NAMALWA (cell line): ENCODE measurements around the gene KHDC1.
"Not testable (repeated sequence)": the region's sequence is repeated elsewhere in the genome, so short reads cannot be mapped to it uniquely, and the experiment has no call there.

Source experiments
- DNase-seq: peaks from one replicate; pipeline ENCODE4 v3.0.0-alpha.2; 2015; ENCODE audit warnings: low spot score

Gene KHDC1

GRCh38 chr6:73262671-73263569, at the start of gene KHDC1:
TSS of gene KHDC1 (minus strand) at chr6:73263196. CDS start at chr6:73242517, 20,679 bp downstream.
- peak; percentile 77 for DNase-seq

DNA sequence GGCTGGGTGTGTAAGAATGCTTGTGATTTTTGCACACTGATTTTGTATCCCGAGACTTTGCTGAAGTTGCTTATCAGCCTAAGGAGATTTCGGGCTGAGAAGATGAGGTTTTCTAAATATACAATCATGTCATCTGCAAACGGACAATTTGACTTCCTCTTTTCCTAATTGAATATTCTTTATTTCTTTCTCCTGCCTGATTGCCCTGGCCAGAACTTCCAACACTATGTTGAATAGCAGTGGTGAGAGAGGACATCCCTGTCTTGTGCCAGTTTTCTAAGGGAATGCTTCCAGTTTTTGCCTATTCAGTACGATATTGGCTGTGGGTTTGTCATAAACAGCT, 47.5 kb upstream of the KHDC1 start:
- DNase-seq: not testable (repeated sequence)

GRCh38 chr6:73309785-73310502, 46.9 kb upstream of the KHDC1 start:
- peak; percentile 74 for DNase-seq

DNA sequence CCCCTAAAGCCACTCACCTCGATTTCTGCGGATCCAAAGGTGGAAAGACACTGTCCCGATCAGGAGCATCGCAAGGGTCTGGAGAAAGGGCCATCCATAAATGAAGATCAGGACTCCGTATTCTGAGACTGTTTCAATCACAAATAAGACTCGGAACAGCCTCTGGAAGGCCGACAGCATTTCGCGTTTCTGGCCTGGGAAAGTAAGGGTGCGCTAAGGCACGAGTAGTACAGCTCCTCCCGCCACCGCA, 46.5 kb upstream of the KHDC1 start:
- DNase-seq: no peak

GRCh38 chr6:73308712-73309534, 45.9 kb upstream of the KHDC1 start:
- peak; percentile 20 for DNase-seq

DNA sequence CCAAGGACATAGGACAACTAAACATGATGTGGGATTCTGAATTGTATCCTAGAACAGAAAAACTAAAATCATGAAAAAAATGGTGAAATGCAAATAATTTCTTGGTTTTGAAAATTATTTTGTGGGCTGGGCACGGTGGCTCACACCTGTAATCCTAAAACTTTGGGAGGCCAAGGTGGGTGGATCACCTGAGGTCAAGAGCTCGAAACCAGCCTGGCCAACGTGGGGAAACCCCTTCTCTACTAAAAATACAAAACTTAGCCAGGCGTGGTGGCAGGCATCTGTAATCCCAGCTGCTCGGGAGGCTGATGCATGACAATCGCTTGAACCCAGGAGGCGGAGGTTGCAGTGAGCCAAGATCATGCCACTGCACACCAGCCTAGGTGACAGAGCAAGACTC, 40.8 kb upstream of the KHDC1 start:
- peak; percentile 41 for DNase-seq

- no peak for DNase-seq
Measured at GRCh38 chr6:73302339-73302738, 39.3 kb upstream of the KHDC1 start.

DNA sequence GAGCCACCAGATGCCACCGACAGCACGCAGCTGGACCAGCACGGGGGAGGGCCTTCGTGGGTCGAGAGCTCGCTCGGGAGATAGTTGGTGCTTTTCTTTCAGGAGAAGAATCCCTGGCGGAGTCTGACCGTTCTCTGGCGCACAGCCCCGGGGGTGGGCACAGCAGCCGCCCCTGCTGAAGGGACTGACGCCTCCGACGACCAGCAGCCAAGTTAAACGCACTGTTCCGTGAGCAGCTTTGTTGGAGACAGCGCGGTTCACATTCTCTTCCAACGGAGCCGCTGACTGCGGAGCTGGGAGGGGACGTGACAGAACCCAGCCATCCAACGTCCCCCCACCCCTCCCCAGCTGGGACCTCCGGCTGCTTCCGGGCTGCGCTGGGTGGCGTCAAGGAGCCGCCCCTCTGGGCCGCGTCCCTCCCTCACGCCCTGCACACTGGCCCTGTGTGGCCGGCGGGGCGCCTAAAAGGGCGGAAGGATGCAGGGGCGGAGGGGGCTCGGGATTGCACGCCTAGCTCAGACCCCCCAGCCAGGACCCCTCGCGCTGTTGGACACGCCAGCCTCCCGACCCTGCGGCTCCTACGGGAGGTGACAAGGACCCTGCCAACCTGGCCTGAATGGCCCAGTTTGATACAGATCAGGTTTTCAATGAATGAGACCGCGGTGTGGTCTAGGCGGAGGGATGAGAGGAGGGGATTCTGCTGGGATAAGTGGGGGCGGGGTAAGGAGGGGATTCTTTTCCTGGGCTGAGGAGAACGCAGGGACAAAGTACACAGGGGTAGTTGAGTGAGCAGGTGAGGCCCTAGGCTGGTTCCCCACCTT, 36.4 kb upstream of the KHDC1 start:
- DNase-seq: no peak

DNA sequence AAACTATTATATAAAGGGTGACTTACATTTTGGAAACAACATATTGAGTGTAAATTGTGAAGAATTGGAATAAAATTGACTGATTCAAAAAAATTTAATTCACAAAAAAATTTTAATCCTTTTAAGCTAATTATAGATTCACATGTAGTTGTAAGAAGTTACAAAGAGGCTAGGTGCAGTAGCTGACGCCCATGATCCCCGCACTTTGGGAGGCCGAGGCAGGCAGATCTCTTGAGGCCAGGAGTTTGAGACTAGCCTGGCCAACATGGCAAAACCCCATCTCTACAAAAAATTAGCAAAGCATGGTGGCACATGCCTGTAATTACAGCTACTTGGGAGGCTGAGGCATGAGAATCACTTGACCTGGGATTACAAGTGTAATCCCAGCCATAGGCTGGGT, 30.3 kb upstream of the KHDC1 start:
- no peak for DNase-seq

GRCh38 chr6:73290435-73290834, 27.4 kb upstream of the KHDC1 start:
- no peak for DNase-seq

DNA sequence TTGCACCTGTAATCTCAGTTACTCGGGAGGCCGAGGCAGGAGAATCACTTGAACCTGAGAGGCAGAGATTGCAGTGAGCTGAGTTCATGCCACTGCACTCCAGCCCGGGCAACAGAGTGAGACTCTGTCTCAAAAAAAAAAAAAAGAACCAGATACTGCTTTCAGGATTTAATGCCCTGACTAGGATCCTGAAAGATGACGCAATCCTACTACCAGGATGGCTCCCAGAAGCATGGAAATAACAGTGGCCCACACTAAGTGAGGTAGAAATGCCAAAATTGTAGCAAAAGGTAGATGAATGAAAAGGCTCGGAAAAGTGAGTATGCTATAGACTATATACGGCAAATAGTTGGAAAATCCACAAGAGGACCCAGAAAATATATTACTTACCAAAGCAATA, 23.8 kb upstream of the KHDC1 start:
- DNase-seq: no peak

GRCh38 chr6:73285674-73286283, 22.8 kb upstream of the KHDC1 start:
- peak; percentile 41 for DNase-seq

DNA sequence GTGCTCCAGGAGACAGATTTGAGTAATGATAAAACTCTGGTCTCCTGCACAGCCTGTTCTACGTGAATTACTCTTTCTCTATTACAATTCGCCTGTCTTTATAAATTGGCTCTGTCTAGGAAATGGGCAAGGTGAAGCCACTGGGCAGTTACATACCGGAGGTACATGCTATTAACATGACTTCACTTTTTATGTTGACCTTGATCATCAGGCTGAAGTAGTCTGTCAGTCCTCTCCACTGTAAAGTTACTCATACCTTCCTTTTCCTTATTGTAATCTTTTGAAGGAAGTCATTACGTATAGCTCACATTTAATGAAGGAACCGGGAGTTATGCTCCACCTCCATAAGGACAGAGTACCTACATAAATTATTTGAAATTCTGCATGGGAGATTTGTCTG, 19.9 kb upstream of the KHDC1 start:
- DNase-seq: no peak

- not testable (repeated sequence) for DNase-seq
Measured at GRCh38 chr6:73281684-73282083, 18.7 kb upstream of the KHDC1 start.

DNA sequence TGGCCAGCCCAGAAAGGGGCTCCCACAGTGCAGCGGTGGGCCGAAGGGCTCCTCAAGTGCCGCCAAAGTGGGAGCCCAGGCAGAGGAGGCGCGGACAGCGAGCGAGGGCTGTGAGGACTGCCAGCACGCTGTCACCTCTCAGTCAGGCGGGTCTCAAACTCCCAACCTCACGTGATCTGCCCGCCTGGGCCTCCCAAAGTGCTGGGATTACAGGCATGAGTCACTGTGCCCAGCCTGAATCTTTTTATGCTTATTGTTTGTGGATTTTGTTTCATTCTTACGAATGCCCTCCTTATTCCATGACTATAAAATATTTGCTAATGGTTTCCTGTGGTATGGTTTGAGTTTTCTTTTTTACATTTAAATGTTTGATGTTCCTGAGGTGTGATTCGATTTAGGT, 6.3 kb upstream of the KHDC1 start:
- DNase-seq: not testable (repeated sequence)

- not testable (repeated sequence) for DNase-seq
Measured at GRCh38 chr6:73268896-73269295, 5.9 kb upstream of the KHDC1 start.

DNA sequence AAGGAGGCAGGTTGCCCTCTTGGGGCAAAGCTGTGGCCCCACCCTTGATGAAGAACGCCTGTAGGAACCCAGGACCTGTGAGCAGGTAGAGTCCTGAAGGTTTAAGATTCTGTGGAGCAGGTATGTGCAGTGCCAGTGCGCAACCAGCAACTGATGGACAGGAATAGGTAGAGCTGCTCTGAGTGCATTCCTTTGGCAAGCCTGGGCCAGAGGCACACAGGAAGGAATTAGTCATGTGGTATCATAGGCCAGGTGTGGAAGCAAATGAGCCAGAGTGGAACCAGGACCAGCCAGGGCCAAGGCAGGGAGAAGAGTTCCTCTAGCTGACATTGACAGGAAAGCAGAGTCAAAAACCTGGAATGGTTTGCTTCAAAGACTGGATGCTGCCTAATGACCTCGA, 1.4 kb upstream of the KHDC1 start:
- DNase-seq: no peak

DNA sequence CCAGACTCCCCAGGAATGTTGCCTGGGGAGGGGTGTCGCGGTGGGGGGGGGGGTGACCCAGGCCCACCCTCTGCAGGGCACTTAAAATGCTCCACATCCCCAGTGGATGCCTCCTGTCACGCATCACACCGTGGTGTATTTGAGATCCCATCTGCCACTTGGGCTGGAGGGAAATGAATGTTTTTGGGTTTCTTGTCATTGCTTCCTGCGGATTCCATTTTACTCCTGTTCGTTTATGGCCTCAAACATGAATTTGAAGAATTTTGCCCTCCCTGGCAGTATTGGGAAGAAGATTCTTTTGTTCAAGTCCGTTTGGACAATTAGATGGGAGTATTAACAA, 544 bp upstream of the KHDC1 start:
- DNase-seq: no peak

GRCh38 chr6:73258721-73259120, 4.3 kb downstream of the KHDC1 start:
- no peak for DNase-seq

DNA sequence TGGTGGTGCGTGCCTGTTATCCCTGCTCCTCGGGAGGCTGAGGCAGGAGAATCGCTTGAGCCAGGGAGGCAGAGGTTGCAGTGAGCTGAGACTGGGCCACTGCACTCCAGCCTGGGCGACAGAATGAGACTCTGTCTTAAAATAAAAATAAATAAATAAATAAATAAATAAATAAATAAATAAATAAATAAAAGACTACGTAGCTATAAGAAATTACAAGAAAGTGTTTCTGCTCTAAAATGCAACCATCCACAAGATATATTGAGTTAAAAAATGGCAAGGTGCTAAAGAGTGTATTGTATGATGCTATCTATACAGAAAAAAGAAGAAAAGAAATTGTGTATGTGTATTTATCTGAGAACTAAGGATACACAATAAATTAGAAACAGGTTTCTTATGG, 8.7 kb downstream of the KHDC1 start:
- not testable (repeated sequence) for DNase-seq

- no peak for DNase-seq
Measured at GRCh38 chr6:73252703-73253102, 10.3 kb downstream of the KHDC1 start.

- no peak for DNase-seq
Measured at GRCh38 chr6:73250016-73250415, 13.0 kb downstream of the KHDC1 start.
